GM12891 (cell line): Measurements from ENCODE around the gene PYGM.
A peak's percentile ranks its signal among the peaks of the same experiment; 100 is the strongest.

ENCODE experiments used
- DNase-seq: peaks from one replicate; pipeline ENCODE4 v3.0.0; 2011; ENCODE audit warnings: low spot score; ENCODE audit not compliant: insufficient read length
- FAIRE-seq: peaks from 2 replicates; lab custom pipeline; 2011; peaks lifted over from hg19 to GRCh38; lab: Jason Lieb, UNC
- PAX5 ChIP-seq: IDR thresholded peaks from 2 replicates; pipeline ENCODE4 v1.6.1; 2011; ENCODE audit warnings: low read length, moderate library complexity, mild to moderate bottlenecking; ENCODE audit not compliant: insufficient read depth, severe bottlenecking
- POLR2A ChIP-seq: IDR thresholded peaks from 2 replicates; pipeline ENCODE4 v1.6.1; 2011; ENCODE audit warnings: low read depth, low read length, control low read depth
- POLR2AphosphoS5 ChIP-seq: IDR thresholded peaks from 2 replicates; pipeline ENCODE4 v1.6.1; 2011; ENCODE audit warnings: low read depth, low read length, control low read depth
- POU2F2 ChIP-seq: IDR thresholded peaks from 2 replicates; pipeline ENCODE4 v1.6.1; 2011; ENCODE audit warnings: low read depth, mild to moderate bottlenecking, control low read depth, low read length, moderate library complexity
- SPI1 ChIP-seq: IDR thresholded peaks from 2 replicates; pipeline ENCODE4 v1.6.1; 2011; ENCODE audit warnings: low read depth, low read length, control low read depth
- TAF1 ChIP-seq: IDR thresholded peaks from 2 replicates; pipeline ENCODE4 v1.6.1; 2011; ENCODE audit warnings: low read depth, low read length, control low read depth

PYGM gene

GRCh38 chr11:64778223-64778472 lies 18.4 kb upstream of the PYGM start:
- no peak; the same call in none of the 2 replicates for TF ChIP-seq POLR2A
- peak; percentile 70; the same call in 1 of the 2 replicates for TF ChIP-seq POLR2AphosphoS5
- no peak for FAIRE-seq

GRCh38 chr11:64777449-64778222 lies 17.9 kb upstream of the PYGM start:
- no peak for TF ChIP-seq TAF1
- peak; percentile 61 for TF ChIP-seq POLR2A
- DNase-seq, result peak; percentile 79
- peak; percentile 86 for FAIRE-seq

More at GRCh38 chr11:64778223-64778472, 18.4 kb upstream of the PYGM start:
- DNase-seq, result no peak

GRCh38 chr11:64776875-64777274 lies 17.1 kb upstream of the PYGM start:
- TF ChIP-seq POLR2AphosphoS5, result no peak
- no peak for TF ChIP-seq TAF1
- no peak for TF ChIP-seq POLR2A
- no peak for TF ChIP-seq POU2F2
- no peak for TF ChIP-seq PAX5
- TF ChIP-seq SPI1, result no peak
- DNase-seq, result no peak
- FAIRE-seq, result peak; percentile 43

GRCh38 chr11:64776425-64776824 lies 16.7 kb upstream of the PYGM start:
- DNase-seq, result no peak
- FAIRE-seq, result no peak
- TF ChIP-seq POLR2A (no peak), TAF1 (no peak), PAX5 (no peak), POLR2AphosphoS5 (no peak), SPI1 (no peak), POU2F2 (no peak)

GRCh38 chr11:64774144-64774543 lies 14.4 kb upstream of the PYGM start:
- FAIRE-seq (no peak), DNase-seq (no peak)
- TF ChIP-seq POU2F2 (no peak), POLR2A (no peak), PAX5 (no peak), SPI1 (no peak), TAF1 (no peak), POLR2AphosphoS5 (no peak)

GRCh38 chr11:64772303-64773018 lies 12.7 kb upstream of the PYGM start:
- TF ChIP-seq POLR2A (no peak), POU2F2 (no peak), POLR2AphosphoS5 (no peak; the same call in 1 of the 2 replicates), SPI1 (no peak), PAX5 (no peak), TAF1 (no peak)
- DNase-seq (no peak), FAIRE-seq (peak; percentile 20)

GRCh38 chr11:64771861-64772260 lies 12.1 kb upstream of the PYGM start:
- DNase-seq (no peak), FAIRE-seq (no peak)
- no peak for TF ChIP-seq TAF1
- TF ChIP-seq SPI1, result peak; percentile 95

- TF ChIP-seq TAF1 (no peak), POLR2A (no peak; the same call in 1 of the 2 replicates), POU2F2 (no peak), POLR2AphosphoS5 (no peak), SPI1 (no peak), PAX5 (no peak)
- FAIRE-seq (no peak), DNase-seq (no peak)
These were observed 10.3 kb upstream of the PYGM start for GRCh38 chr11:64770120-64770519.

GRCh38 chr11:64769283-64769682 lies 9.5 kb upstream of the PYGM start:
- 0 out of 2 replicates have a peak, but pooled peaks have one; percentile 3 for TF ChIP-seq POLR2AphosphoS5
- TF ChIP-seq POLR2A, result no peak
- DNase-seq, result no peak
- no peak for FAIRE-seq

GRCh38 chr11:64768300-64768694 lies 8.5 kb upstream of the PYGM start:
- no peak for FAIRE-seq
- TF ChIP-seq PAX5 (no peak), POU2F2 (no peak), POLR2A (peak; percentile 2; the same call in 1 of the 2 replicates)
- no peak for DNase-seq
